A549 (cell line): Measurements from ENCODE around the gene KDM8. TPM values are rescaled to one million over a fixed set of nuclear protein-coding genes. Genes with fewer than 3 reads are reported as not detected.

Experiments used
- ATAC-seq, 2 experiments: fragments of 200-7000 bp in 1 of 2; fragments of >200 bp in 1 of 2; cut with Nextera tagmentation in 1 of 2; cut with Tn5 transposase in 1 of 2; 3 replicates each; pipeline versions ENCODE4 v1.8.0 to v1.9.1; 2018 to 2020; ENCODE audit warnings: mild to moderate bottlenecking in 1 of 2, moderate library complexity in 1 of 2
- CTCF ChIA-PET: fragments of 300-600 bp; sonication (Branson Sonifier 250); formaldehyde crosslinking; extraction: SDS; loops from one replicate; lab custom pipeline; 2021; ENCODE audit warnings: antibody characterized with exemption, inconsistent platforms; lab: Yijun Ruan, JAX
- POLR2A ChIA-PET: fragments of 350-600 bp; formaldehyde crosslinking; extraction: SDS; loops from one replicate; lab custom pipeline; 2021; ENCODE audit warnings: antibody characterized with exemption, inconsistent platforms; lab: Yijun Ruan, JAX
- DNase-seq, 2 experiments: peaks; one replicate each; pipeline versions ENCODE4 v3.0.0 to v3.0.0-alpha.2; 2011 to 2016; ENCODE audit warnings: low read depth in 1 of 2, low spot score in 1 of 2
- FAIRE-seq: peaks from 2 replicates; lab custom pipeline; 2011; peaks lifted over from hg19 to GRCh38; lab: Jason Lieb, UNC
- H3K27ac ChIP-seq, 2 experiments: fragments of >200 bp; sonication (Bioruptor Twin); formaldehyde crosslinking; 3 replicates each; pipeline ENCODE4 v1.5.1; 2016 to 2017
- H3K4me1 ChIP-seq: fragments of >200 bp; sonication (Bioruptor Twin); formaldehyde crosslinking; 3 replicates; pipeline ENCODE4 v1.6.1; 2016
- H3K4me2 ChIP-seq: fragments of >200 bp; sonication (Bioruptor Twin); formaldehyde crosslinking; 3 replicates; pipeline ENCODE4 v1.6.1; 2016
- H3K4me3 ChIP-seq: fragments of >200 bp; sonication (Bioruptor Twin); formaldehyde crosslinking; 3 replicates; pipeline ENCODE4 v1.5.1; 2016
- H3K9me3 ChIP-seq: fragments of >200 bp; sonication (Bioruptor Twin); formaldehyde crosslinking; 3 replicates; pipeline ENCODE4 v1.6.1; 2016
- BHLHE40 ChIP-seq: IDR thresholded peaks from 2 replicates; pipeline ENCODE4 v1.6.1; 2012; ENCODE audit warnings: low read depth, low read length, inconsistent platforms
- CBX8 ChIP-seq: fragments of 200-600 bp; sonication (generic); IDR thresholded peaks from 2 replicates; pipeline ENCODE4 v1.6.1; 2016
- CEBPB ChIP-seq, 2 experiments: fragments of >200 bp in 1 of 2; sonication (Bioruptor Twin) in 1 of 2; formaldehyde crosslinking in 1 of 2; IDR thresholded peaks; 2 replicates each; pipeline ENCODE4 v1.6.1; 2012 to 2016
- CHD4 ChIP-seq: fragments of 200-600 bp; sonication (generic); IDR thresholded peaks from 2 replicates; pipeline ENCODE4 v1.6.1; 2016; ENCODE audit warnings: antibody characterized with exemption, mild to moderate bottlenecking, borderline replicate concordance
- CTCF ChIP-seq: fragments of >200 bp; sonication (Bioruptor Twin); formaldehyde crosslinking; IDR thresholded peaks from 3 replicates; pipeline ENCODE4 v1.5.1; 2016
- EHMT2 ChIP-seq: fragments of 200-600 bp; sonication (generic); IDR thresholded peaks from 2 replicates; pipeline ENCODE4 v1.6.1; 2016; ENCODE audit warnings: antibody characterized with exemption, low read depth, mild to moderate bottlenecking, moderate library complexity
- ELK1 ChIP-seq: fragments of 150-350 bp; IDR thresholded peaks from 2 replicates; pipeline ENCODE4 v1.6.1; 2014; ENCODE audit warnings: low read depth, mild to moderate bottlenecking, low read length
- FOXS1 ChIP-seq: fragments of 250-450 bp; sonication (Bioruptor Pico); IDR thresholded peaks from 2 replicates; pipeline ENCODE4 v1.5.0; 2020; ENCODE audit warnings: mild to moderate bottlenecking, moderate library complexity
- HEYL ChIP-seq: fragments of 250-450 bp; sonication (Bioruptor Pico); IDR thresholded peaks from 2 replicates; pipeline ENCODE4 v1.8.0; 2021; ENCODE audit warnings: mild to moderate bottlenecking, moderate library complexity
- HMGXB4 ChIP-seq: fragments of 250-450 bp; sonication (Bioruptor Pico); IDR thresholded peaks from 2 replicates; pipeline ENCODE4 v1.5.0; 2021; ENCODE audit warnings: mild to moderate bottlenecking, moderate library complexity, borderline replicate concordance
- HOXA7 ChIP-seq: fragments of 250-450 bp; sonication (Bioruptor Pico); IDR thresholded peaks from 2 replicates; pipeline ENCODE4 v1.5.0; 2020; ENCODE audit warnings: mild to moderate bottlenecking, moderate library complexity
- HOXB13 ChIP-seq: fragments of 250-450 bp; sonication (Bioruptor Pico); IDR thresholded peaks from 2 replicates; pipeline ENCODE4 v1.5.0; 2020; ENCODE audit warnings: low read depth, mild to moderate bottlenecking, moderate library complexity
- HOXB5 ChIP-seq: fragments of 250-450 bp; sonication (Bioruptor Pico); IDR thresholded peaks from 2 replicates; pipeline ENCODE4 v1.5.0; 2020; ENCODE audit warnings: mild to moderate bottlenecking, moderate library complexity
- JUNB ChIP-seq: fragments of >200 bp; sonication (Bioruptor Twin); formaldehyde crosslinking; IDR thresholded peaks from 2 replicates; pipeline ENCODE4 v1.6.1; 2016
- NPAS2 ChIP-seq: fragments of 250-450 bp; sonication (Bioruptor Pico); IDR thresholded peaks from 2 replicates; pipeline ENCODE4 v1.8.0; 2022; ENCODE audit warnings: mild to moderate bottlenecking, moderate library complexity, borderline replicate concordance
- PHF8 ChIP-seq: fragments of 200-600 bp; sonication (generic); IDR thresholded peaks from 2 replicates; pipeline ENCODE4 v1.6.1; 2016; ENCODE audit warnings: low read depth, mild to moderate bottlenecking, antibody characterized with exemption, moderate library complexity, borderline replicate concordance
- RAD21 ChIP-seq, 2 experiments: fragments of >200 bp in 1 of 2; sonication (Bioruptor Twin) in 1 of 2; formaldehyde crosslinking in 1 of 2; IDR thresholded peaks in 1 of 2; conservative IDR thresholded peaks in 1 of 2; 2 replicates in 1 of 2; 3 replicates in 1 of 2; pipeline ENCODE4 v1.6.1; 2012 to 2018; ENCODE audit warnings: inconsistent platforms in 1 of 2
- RARB ChIP-seq: fragments of 250-450 bp; sonication (Bioruptor Pico); IDR thresholded peaks from 2 replicates; pipeline ENCODE4 v1.8.0; 2021; ENCODE audit warnings: mild to moderate bottlenecking, moderate library complexity
- RCOR1 ChIP-seq: fragments of 150-350 bp; IDR thresholded peaks from 2 replicates; pipeline ENCODE4 v1.6.1; 2014; ENCODE audit warnings: antibody characterized with exemption, low read length, low read depth
- SMC3 ChIP-seq: fragments of >200 bp; sonication (Bioruptor Twin); formaldehyde crosslinking; IDR thresholded peaks from 3 replicates; pipeline ENCODE4 v1.6.1; 2018; ENCODE audit warnings: inconsistent platforms
- SREBF2 ChIP-seq: fragments of 450-650 bp; IDR thresholded peaks from 2 replicates; pipeline ENCODE4 v1.6.1; 2014; ENCODE audit warnings: mild to moderate bottlenecking, moderate library complexity
- TFCP2L1 ChIP-seq: fragments of 250-450 bp; sonication (Bioruptor Pico); IDR thresholded peaks from 2 replicates; pipeline ENCODE4 v1.5.0; 2021; ENCODE audit warnings: mild to moderate bottlenecking
- ZC3H11A ChIP-seq: fragments of 450-650 bp; IDR thresholded peaks from 2 replicates; pipeline ENCODE4 v1.6.1; 2014; ENCODE audit warnings: antibody characterized with exemption, mild to moderate bottlenecking
- ZNF302 ChIP-seq: fragments of 250-450 bp; sonication (Bioruptor Pico); IDR thresholded peaks from 2 replicates; pipeline ENCODE4 v1.9.0; 2021; ENCODE audit warnings: inconsistent platforms, mild to moderate bottlenecking, moderate library complexity
- WGBS: methylation state at CpG from one replicate; pipeline ENCODE4 v1.1.6; 2017; ENCODE audit errors: missing lambda C conversion rate; 5-methylcytosine and 5-hydroxymethylcytosine counted together
- polyA plus RNA-seq, 4 experiments: library from polyadenylated mRNA; depleted of rRNA in 3 of 4; stranded (reverse); fragments of >200 nt; fragmentation: RNase III in 1 of 4; extraction: RNeasy Plus Mini Kit Qiagen cat#74134 plus additional on column Dnase treatment in 1 of 4; gene quantifications; 2 replicates in 3 of 4; 3 replicates in 1 of 4; pipeline ENCODE4 v1.2.3, GENCODE V29; 2011 to 2017

Gene KDM8
- polyA plus RNA-seq, 2 of the 4 experiments (the other 2 are of a cell fraction): 1.6 to 2.3 TPM

- Histone ChIP-seq H3K4me1 (peaks cover 11% of the 10 kb centered on the region), H3K27ac (peak overlapping the region in 1 of 2 experiments; percentile 18; a peak in 1 of 6 replicates)
- POLR2A ChIA-PET: interaction anchor here (0.7 kb wide), 1 partner anchor 225 kb away, joined by 3 read pairs; no protein-coding TSS in a partner anchor
- ATAC-seq (no peak), FAIRE-seq (no peak)
- TF ChIP-seq CBX8: no peak
- TF ChIP-seq ELK1: no peak
- no peak for TF ChIP-seq SMC3
- TF ChIP-seq ZC3H11A: no peak
- no peak for TF ChIP-seq RAD21 (conservative IDR thresholded peaks at IDR 0.05 in 1 of 2, IDR thresholded peaks at IDR 0.05 in 1 of 2)
- no peak for TF ChIP-seq CEBPB (IDR thresholded peaks at IDR 0.05)
- no peak for TF ChIP-seq CHD4
- TF ChIP-seq BHLHE40: no peak
- no peak for TF ChIP-seq NPAS2 (CRISPR knock-in tag)
- TF ChIP-seq FOXS1 (CRISPR knock-in tag): no peak
- no peak for TF ChIP-seq JUNB
- TF ChIP-seq EHMT2: no peak
- TF ChIP-seq SREBF2: no peak
- no peak for TF ChIP-seq HEYL (CRISPR knock-in tag)
- TF ChIP-seq, all 56 proteins: peak for 0
- CTCF ChIA-PET: interaction anchor here (0.7 to 16.7 kb wide), 10 partner anchors 9 to 131 kb away, joined by 3 to 291 read pairs (median 16); no protein-coding TSS in a partner anchor
- 81% methylated on average over 8 of the region's 8 CpGs for WGBS
- no peaks in the 10 kb centered on the region for H3K9me3 ChIP-seq
- no peak overlapping the region for H3K4me2 ChIP-seq
- no peak overlapping the region for H3K4me3 ChIP-seq
- no peak for DNase-seq
Observed at GRCh38 chr16:27236635-27237218, 33.4 kb downstream of the KDM8 start.

- WGBS: 92% methylated on average over 22 of the region's 22 CpGs
- ATAC-seq (no peak), DNase-seq (no peak), FAIRE-seq (no peak)
- H3K9me3 ChIP-seq: no peaks in the 10 kb centered on the region
- no peak overlapping the region for H3K4me2 ChIP-seq
- H3K4me1 ChIP-seq: peaks cover 12% of the 10 kb centered on the region
- peak overlapping the region in 1 of 2 experiments; percentile 18; a peak in 1 of 6 replicates for H3K27ac ChIP-seq
- no peak overlapping the region for H3K4me3 ChIP-seq
- ChIA-PET CTCF (interaction anchor here (0.7 to 16.7 kb wide), 7 partner anchors 13 to 130 kb away, joined by 3 to 291 read pairs (median 20); no protein-coding TSS in a partner anchor), POLR2A (no interaction called here)
- TF ChIP-seq TFCP2L1 (CRISPR knock-in tag) (no peak), EHMT2 (no peak), HOXA7 (CRISPR knock-in tag) (no peak), RARB (no peak), JUNB (no peak)
Observed at GRCh38 chr16:27237219-27238015, 34.1 kb downstream of the KDM8 start.

- DNase-seq (no peak), ATAC-seq (no peak), FAIRE-seq (no peak)
- CTCF ChIA-PET: interaction anchor here (1.0 to 16.7 kb wide), 3 partner anchors 83 to 219 kb away, joined by 3 to 291 read pairs (median 3); no protein-coding TSS in a partner anchor
- WGBS: 93% methylated on average over 16 of the region's 16 CpGs
- POLR2A ChIA-PET: interaction anchor here (0.6 kb wide), 1 partner anchor 84 kb away, joined by 3 read pairs; no protein-coding TSS in a partner anchor
- peaks cover 18% of the 10 kb centered on the region for H3K4me1 ChIP-seq
- H3K4me2 ChIP-seq: no peak overlapping the region
- no peak for TF ChIP-seq CTCF
- no peak for TF ChIP-seq RCOR1
- no peak for TF ChIP-seq SREBF2
- TF ChIP-seq ELK1: no peak
- no peak for TF ChIP-seq ZNF302 (CRISPR knock-in tag)
- no peak for TF ChIP-seq PHF8
- TF ChIP-seq HOXB13 (CRISPR knock-in tag): no peak
- TF ChIP-seq EHMT2: no peak
- no peak for TF ChIP-seq HMGXB4
- no peak for TF ChIP-seq HOXB5 (CRISPR knock-in tag)
- no peak for TF ChIP-seq TFCP2L1 (CRISPR knock-in tag)
- H3K4me3 ChIP-seq: no peak overlapping the region
- H3K9me3 ChIP-seq: no peaks in the 10 kb centered on the region
- peak overlapping the region in 1 of 2 experiments; percentile 22; a peak in 1 of 6 replicates for H3K27ac ChIP-seq
Observed at GRCh38 chr16:27238016-27238587, 34.8 kb downstream of the KDM8 start.
